ENCODE data around the gene PEMT.
"Not testable (repeated sequence)": the region's sequence is repeated elsewhere in the genome, so short reads cannot be mapped to it uniquely, and the experiment has no call there.

Gene PEMT, protein sequence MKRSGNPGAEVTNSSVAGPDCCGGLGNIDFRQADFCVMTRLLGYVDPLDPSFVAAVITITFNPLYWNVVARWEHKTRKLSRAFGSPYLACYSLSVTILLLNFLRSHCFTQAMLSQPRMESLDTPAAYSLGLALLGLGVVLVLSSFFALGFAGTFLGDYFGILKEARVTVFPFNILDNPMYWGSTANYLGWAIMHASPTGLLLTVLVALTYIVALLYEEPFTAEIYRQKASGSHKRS

DNA sequence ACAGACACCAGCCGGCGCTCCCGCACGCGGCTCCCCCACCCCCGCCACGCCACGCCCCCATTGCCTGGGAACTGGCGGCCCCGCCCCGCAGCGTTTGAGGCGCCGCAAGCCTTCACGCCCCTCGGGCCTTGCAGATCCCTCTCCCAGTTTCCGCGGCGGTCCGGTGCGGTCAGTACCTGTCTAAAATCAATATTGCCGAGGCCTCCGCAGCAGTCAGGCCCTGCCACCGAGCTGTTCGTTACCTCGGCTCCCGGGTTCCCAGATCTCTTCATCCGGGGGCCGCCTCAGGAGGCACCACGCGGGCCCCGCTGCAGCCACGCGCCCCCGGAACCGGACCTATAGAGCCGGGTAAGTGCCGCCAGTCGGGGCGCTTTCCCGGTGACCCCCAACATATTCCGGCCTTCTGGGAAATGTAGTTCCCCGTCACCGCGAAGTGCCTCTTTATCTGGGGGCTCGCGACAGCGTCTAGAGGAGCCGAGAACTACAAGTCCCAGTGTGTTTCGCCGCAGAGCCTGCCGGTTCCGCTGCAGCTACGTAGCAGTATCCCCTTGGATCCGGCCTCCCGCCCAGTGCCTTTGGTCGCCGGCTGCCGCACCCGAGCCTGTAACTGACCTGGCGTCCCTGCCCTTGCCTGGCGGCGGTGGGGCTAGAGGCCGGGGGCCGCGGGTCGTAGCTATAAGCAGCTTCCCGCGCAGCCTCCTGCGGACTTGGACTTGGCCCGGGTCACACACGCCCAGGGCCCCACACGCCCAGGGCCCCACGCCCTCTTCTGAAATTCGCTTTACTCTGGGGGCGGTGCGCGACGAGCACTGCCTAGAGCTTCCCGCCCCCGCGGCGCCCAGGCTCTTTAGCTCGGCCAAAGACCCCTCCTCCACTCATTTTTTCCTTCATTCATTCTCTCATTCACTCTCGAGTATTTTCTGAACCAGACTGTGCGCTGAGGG is at the start of gene PEMT:
TSS of gene PEMT (minus strand) at position 354 of the 944 bp plus-strand sequence. CDS start at position 272, 82 bp downstream.
- DNase-seq (ENCODE audit: low read depth) = peak; percentile 97
- peak within 1 kb of the TSS; percentile 97 for H3K4me3 ChIP-seq (ENCODE audit: low read depth, low read length)
- TF ChIP-seq, protein P1, sequence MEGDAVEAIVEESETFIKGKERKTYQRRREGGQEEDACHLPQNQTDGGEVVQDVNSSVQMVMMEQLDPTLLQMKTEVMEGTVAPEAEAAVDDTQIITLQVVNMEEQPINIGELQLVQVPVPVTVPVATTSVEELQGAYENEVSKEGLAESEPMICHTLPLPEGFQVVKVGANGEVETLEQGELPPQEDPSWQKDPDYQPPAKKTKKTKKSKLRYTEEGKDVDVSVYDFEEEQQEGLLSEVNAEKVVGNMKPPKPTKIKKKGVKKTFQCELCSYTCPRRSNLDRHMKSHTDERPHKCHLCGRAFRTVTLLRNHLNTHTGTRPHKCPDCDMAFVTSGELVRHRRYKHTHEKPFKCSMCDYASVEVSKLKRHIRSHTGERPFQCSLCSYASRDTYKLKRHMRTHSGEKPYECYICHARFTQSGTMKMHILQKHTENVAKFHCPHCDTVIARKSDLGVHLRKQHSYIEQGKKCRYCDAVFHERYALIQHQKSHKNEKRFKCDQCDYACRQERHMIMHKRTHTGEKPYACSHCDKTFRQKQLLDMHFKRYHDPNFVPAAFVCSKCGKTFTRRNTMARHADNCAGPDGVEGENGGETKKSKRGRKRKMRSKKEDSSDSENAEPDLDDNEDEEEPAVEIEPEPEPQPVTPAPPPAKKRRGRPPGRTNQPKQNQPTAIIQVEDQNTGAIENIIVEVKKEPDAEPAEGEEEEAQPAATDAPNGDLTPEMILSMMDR (IDR thresholded peaks at IDR 0.05; ENCODE audit: control insufficient read depth, extremely low read depth, insufficient read depth) = no peak

DNA sequence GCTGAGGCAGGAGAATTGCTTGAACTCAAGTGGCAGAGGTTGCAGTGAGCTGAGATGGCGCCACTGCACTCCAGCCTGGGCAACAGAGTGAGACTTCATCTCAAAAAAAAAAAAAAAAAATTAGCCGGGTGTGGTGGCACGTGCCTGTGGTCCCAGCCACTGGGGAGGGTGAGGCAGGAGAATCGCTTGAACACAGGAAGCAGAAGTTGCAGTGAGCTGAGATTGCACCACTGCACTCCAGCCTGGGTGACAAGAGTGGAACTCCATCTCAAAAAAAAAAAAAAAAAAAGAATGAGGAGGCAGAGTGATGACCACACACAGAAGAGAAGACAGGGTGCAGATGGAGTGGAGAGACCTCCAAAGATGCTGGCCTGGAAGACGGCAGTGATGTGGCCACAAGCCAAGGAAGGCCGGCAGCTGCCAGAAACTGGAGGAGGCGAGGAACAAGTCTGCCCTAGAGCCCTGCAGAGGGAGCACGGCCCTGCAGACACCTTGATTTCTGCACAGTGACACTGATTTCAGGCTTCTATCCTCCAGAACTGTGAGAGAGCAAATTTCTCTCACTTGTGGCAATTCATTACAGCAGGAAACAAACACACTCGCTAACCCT is 48.3 kb upstream of the PEMT start:
- H3K4me3 ChIP-seq (ENCODE audit: low read depth, low read length); DNase-seq (ENCODE audit: low read depth): not testable (repeated sequence)

DNA sequence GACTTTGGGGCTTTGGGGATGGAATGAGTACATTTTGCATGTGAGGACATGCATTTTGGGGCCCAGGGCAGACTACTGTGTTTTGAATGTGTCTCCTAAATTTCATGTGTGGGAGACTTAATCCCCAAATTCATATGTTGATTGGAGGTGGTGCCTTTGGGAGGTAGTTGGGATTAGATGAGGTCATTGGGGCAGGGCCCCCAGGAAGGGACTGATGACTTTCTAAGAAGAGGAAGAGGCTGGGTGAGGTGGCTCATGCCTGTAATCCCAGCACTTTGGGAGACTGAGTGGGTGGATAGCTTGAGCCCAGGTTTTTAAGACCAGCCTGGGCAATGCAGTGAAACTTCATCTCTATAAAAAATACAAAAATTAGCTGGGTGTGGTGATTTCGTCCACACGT is 47.0 kb upstream of the PEMT start:
- DNase-seq (ENCODE audit: low read depth) = no peak
- no peak overlapping the region for H3K4me3 ChIP-seq (ENCODE audit: low read depth, low read length)
- TF ChIP-seq, protein P1 (IDR thresholded peaks at IDR 0.05; ENCODE audit: control insufficient read depth, extremely low read depth, insufficient read depth) = no peak

DNA sequence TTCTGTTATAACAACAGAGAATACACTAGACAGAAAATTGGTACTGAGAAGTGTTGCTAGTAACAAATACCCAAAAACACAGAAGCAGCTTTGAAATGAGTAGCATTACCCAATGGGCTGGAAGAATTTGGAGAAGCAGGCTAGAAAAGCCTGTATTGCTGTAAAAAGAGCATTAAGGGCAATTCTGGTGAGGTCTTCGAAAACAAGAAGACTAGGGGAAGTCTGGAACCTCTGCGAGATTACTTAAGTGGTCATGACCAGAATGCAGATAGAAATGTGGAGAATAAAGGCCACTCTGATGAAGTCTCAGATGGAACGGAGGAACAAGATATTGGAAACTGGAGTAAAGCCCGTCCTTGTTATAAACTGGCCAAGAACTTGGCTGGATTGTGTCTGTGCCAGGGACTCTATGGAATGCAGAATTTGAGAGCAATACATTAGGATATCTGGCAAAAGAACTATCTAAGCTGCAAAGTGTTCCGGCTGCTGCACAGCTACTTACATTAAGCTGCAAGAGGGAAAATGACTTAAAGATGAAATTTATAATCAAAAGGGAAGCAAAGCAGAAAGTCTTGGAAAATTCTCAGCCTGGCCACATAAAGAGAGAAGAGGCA is 44.9 kb upstream of the PEMT start:
- TF ChIP-seq, protein P1 (IDR thresholded peaks at IDR 0.05; ENCODE audit: control insufficient read depth, extremely low read depth, insufficient read depth) = no peak
- no peak for DNase-seq (ENCODE audit: low read depth)
- H3K4me3 ChIP-seq (ENCODE audit: low read depth, low read length) = no peak overlapping the region

DNA sequence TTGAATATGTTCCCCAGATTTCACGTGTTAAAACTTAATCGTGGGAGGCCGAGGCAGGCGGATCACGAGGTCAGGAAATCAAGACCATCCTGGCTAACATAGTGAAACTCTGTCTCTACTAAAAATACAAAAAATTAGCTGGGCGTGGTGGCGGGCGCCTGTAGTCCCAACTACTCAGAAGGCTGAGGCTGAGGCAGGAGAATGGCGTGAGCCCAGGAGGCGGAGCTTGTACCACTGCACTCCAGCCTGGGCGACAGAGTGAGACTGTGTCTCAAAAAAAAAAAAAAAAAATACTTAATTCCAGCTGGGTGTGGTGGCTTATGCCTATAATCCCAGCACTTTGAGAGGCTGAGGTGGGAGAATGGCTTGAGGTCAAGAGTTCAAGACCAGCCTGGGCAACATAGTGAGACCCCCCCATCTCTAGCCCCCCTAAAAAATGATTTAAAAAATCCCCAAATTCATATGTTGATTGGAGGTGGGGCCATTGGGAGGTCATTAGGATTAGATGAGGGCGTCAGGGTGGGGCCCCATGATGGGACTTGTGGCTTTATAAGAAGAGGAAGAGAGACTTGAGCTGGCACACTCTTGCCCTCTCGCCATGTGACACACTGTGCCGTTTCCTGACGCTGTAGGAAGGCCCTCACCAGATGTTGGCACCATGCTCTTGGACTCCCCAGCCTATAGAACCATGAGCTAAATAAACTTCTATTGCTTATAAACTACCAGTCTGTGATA is 44.2 kb upstream of the PEMT start:
- not testable (repeated sequence) for DNase-seq (ENCODE audit: low read depth); H3K4me3 ChIP-seq (ENCODE audit: low read depth, low read length)

DNA sequence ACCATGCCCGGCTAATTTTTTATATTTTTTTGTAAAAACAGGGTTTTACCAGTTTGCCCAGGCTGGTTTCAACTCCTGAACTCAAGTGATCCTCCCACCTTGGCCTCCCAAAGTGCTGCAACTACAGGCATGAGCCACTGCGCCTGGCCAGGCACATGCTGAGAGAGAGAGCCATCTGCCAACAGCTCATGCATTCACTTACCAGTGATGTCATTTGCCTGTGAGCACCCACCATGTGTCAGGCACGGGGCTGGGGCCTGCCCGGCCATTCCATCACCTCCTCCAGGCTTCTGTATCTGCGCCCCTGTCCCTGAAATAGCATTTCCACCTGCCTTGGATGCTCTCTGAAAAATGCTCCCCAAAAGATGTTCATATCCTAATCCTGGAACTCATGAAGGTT is 43.6 kb upstream of the PEMT start:
- TF ChIP-seq, protein P1 (IDR thresholded peaks at IDR 0.05; ENCODE audit: control insufficient read depth, extremely low read depth, insufficient read depth) = no peak
- no peak overlapping the region for H3K4me3 ChIP-seq (ENCODE audit: low read depth, low read length)
- no peak for DNase-seq (ENCODE audit: low read depth)

DNA sequence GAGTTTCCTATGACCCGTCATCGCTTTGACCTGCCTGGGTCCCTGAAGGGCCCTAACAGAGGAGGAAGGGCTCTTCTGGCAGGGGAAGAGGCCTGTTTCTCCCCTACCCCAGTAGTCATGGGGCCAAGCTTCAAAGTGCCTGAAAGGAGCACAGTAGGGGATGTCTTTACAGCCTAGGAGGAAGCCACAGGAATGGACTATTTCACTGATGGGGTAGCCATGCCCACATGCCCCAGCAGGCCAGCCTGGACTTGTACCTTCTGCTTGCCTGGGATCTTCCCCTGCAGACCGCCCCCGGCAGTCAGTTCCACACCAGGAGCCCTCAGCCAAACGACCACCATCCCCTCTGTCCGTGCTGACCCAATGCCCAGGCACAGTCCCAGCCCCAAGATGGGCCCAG is 41.8 kb upstream of the PEMT start:
- TF ChIP-seq, protein P1 (IDR thresholded peaks at IDR 0.05; ENCODE audit: control insufficient read depth, extremely low read depth, insufficient read depth) = no peak
- no peak for DNase-seq (ENCODE audit: low read depth)
- H3K4me3 ChIP-seq (ENCODE audit: low read depth, low read length) = no peak overlapping the region

DNA sequence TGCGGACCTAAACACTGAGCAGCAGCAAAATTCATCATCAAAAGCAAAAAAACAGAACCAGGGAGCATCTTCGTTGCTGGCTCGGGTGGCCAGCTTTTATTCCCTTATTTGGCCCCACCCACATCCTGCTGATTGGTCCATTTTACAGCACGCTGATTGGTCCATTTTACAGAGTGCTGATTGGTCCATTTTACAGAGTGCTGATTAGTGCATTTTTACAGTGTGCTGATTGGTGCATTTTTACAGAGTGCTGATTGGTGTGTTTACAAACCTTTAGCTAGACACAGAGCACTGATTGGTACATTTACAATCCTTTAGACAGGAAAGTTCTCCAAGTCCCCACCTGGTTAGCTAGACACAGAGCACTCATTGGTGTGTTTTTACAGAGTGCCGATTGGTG is 41.2 kb upstream of the PEMT start:
- DNase-seq (ENCODE audit: low read depth); H3K4me3 ChIP-seq (ENCODE audit: low read depth, low read length): not testable (repeated sequence)
